AG09319 (cell line): ENCODE data around the gene FAM216B.

ENCODE experiments used
- DNase-seq: peaks from one replicate; pipeline ENCODE4 v3.0.0-alpha.2; 2010; ENCODE audit warnings: low read depth; ENCODE audit errors: extremely low read depth
- TF ChIP-seq, protein P1 (sequence below): IDR thresholded peaks from 2 replicates; pipeline ENCODE4 v1.5.1; 2011; ENCODE audit warnings: low read depth, mild to moderate bottlenecking, inconsistent platforms, low read length, moderate library complexity

FAM216B gene

DNA sequence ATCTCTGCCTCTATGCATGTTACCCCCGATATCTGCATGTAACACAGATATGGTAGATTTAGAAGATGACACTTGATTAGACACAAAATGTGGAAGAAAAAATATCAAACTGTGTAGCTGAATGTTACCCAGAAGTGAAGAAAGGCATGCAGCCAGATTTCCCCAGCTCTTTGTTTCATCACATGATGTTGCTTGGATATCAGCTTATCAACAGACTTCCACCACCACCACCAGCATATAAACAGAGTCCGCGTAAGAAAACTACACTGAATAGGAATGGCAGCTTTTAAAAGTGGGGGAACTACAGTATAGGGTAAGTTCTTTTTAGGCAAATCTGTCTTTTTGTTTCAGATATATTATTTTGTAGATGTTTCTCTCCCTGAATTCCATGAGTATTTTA, at the start of gene FAM216B:
Gene FAM216B, plus strand, starts transcription at position 233 of the 400 bp plus-strand sequence. CDS start 2,484 bp downstream, outside the sequence.
- TF ChIP-seq, protein P1, sequence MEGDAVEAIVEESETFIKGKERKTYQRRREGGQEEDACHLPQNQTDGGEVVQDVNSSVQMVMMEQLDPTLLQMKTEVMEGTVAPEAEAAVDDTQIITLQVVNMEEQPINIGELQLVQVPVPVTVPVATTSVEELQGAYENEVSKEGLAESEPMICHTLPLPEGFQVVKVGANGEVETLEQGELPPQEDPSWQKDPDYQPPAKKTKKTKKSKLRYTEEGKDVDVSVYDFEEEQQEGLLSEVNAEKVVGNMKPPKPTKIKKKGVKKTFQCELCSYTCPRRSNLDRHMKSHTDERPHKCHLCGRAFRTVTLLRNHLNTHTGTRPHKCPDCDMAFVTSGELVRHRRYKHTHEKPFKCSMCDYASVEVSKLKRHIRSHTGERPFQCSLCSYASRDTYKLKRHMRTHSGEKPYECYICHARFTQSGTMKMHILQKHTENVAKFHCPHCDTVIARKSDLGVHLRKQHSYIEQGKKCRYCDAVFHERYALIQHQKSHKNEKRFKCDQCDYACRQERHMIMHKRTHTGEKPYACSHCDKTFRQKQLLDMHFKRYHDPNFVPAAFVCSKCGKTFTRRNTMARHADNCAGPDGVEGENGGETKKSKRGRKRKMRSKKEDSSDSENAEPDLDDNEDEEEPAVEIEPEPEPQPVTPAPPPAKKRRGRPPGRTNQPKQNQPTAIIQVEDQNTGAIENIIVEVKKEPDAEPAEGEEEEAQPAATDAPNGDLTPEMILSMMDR: no peak
- DNase-seq: no peak

DNA sequence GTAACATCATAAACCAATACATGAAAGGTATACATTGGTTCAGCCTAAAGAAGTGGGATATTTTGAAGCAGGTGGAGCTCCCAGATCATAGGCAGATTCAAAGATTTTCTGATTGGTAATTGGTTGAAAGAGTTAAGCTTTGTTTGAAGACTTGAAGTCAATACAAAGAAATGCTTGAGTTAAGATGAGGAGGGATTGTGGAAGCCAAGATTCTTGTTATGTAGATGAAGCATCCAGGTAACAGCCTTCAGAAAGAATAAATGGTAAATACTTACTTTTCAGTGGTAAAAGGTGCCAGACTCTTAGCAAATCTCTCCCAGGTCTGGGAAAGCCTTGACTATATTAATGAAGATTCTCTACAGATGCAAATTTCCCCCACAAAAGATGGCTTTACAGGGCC, 49.3 kb upstream of the FAM216B start:
- DNase-seq: no peak
- TF ChIP-seq, protein P1: no peak

DNA sequence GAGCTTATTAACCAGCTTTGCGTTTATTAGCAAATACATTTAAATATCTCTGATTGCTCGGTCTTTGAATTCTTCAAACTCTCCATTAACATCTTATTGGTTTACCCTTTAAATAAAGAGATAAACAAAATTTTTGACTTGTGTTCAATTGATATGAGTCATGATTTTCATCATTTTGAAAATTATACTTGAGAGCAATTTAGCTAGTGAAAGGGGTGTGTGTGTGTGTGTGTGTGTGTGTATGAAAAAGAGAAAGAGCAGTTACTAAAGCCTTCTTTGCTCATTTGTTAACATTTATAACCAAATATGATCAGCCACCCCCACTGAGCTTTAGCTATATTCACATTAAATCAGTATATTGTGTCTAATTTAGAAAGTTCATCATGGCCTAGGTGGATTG, 48.3 kb upstream of the FAM216B start:
- TF ChIP-seq, protein P1: no peak
- peak; percentile 16 for DNase-seq

DNA sequence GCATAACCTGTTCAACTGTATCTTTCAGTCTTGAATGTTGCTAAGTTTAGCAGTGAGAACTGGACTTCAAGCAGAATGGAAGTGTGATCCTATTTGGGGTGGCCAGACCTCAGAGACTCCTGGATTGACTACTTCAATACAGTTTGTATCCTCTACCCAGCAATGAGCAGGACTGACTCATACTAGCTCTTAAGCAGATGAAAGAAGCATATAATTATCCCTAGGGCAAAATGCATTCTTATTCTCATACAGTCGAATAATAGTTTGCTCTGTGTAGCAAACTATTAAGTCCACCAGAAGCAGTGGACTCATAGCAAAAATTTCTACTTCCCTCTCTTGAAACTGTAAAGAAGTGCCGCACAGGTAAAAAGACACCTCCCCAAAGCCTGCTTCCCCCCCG, 46.4 kb upstream of the FAM216B start:
- TF ChIP-seq, protein P1: no peak
- no peak for DNase-seq

DNA sequence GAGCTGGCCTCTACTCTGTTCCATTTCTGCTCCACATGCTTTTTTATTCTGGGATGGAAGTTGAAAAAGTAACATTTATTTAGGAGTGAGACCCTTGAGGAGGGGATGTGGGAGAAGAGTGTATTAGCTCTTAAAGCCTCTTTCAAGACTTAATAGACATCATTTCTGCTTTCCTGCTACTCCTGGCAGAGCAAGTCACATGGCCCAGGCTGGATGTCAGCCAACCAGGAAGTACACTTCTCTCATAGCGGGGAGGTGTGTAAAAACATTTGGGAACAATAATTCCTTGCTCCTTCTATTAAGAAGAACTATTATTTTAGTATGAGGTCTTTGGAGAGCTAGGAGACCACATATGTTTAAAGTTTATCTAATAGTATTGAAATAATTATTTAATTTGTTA, 40.6 kb upstream of the FAM216B start:
- DNase-seq: no peak

DNA sequence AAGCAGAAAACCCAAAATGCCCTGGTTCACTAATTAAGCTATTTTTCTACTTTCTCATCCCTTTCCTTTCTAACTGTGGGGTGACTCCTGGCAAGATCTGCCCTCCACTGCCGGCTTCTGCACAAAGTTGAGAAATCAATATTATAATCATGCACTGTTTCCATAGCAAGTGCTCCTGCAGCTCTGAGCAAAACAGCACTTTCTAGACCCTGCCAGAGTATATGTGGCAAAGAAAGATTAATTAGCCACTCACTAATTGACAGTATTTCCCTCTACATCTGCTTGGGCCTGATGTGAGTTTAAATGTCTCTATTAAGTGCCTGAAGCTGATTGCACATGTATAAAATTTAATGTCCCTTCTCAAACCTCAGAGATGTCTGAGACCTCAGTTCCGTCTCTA, 39.5 kb upstream of the FAM216B start:
- TF ChIP-seq, protein P1: no peak
- DNase-seq: no peak

More for the DNA sequence above, 40.6 kb upstream of the FAM216B start:
- TF ChIP-seq, protein P1: no peak

DNA sequence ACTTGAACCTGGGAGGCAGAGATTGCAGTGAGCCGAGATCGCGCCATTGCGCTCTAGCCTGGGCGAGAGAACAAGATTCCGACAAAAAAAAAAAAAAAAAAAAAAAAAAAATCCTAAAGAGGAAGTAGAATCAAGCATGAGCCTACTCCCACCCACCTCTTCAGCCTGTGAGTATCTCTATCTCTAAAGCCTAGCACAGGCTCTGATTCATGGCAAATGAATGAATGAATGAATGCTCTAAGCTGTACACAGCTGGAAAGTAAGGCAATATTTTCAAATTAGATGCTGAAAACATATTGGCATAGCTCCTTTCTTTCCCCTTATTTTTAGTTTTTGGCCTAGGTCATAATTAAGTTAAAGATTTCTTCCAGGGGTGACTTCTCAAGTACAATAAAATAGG, 35.7 kb upstream of the FAM216B start:
- TF ChIP-seq, protein P1: no peak

More for the DNA sequence above, 35.7 kb upstream of the FAM216B start:
- no peak for DNase-seq
